ENCODE data around the gene PLET1. TPM values are rescaled to one million over a fixed set of nuclear protein-coding genes. Genes with fewer than 3 reads are reported as not detected.

The PLET1 gene
- total and polyA plus RNA-seq, 2 donors (not counting 3 experiments of a cell fraction or from before 2014, with no cell fraction given): not detected

DNA sequence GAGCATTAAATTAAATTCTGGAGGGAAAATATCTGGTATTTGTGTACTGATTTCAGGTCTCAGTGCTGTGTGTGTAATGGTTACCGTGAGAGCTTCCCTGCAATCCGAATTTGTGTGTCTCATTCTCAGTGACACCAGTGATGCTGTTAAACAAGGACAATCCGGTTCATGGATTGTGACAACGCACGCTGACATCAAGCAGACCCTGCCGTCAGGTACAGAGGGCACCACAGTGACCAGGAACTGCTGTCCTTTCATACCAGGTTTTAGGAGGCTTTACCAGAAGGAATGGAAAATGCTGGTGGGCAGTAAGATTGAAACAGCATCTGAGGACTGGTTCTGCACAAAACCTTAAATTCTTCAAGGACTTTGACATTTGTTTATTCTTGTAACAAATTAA lies 30.5 kb upstream of the PLET1 start:
- dilution Hi-C loops (cut with MboI; ENCODE audit: extremely low pct_ligation_motif_present, low sequenced_read_pairs): no loop called here
- Histone ChIP-seq H3K27ac (ENCODE audit: insufficient read depth, low read depth, low read length) (no peak overlapping the region), H3K9ac (replicated peaks; ENCODE audit: extremely low read depth, insufficient read depth, low read length) (no peak overlapping the region), H3K27me3 (ENCODE audit: control insufficient read depth in 2 of 2, insufficient read depth in 2 of 2, low read length in 2 of 2) (no peaks in the 10 kb centered on the region), H3K4me3 (replicated peaks in 1 of 3; ENCODE audit: insufficient read depth in 1 of 3, low read depth in 1 of 3, low read length in 3 of 3) (no peak overlapping the region), H2AFZ (ENCODE audit: low read depth, low read length) (no peak overlapping the region), H3K4me1 (ENCODE audit: control insufficient read depth, extremely low read depth, insufficient read depth, low read length) (peaks cover 29% of the 10 kb centered on the region), H3K9me3 (replicated peaks; ENCODE audit: control insufficient read depth, insufficient read depth, low read length) (no peaks in the 10 kb centered on the region), H3K4me2 (ENCODE audit: insufficient read depth, low read length) (peak overlapping the region; percentile 85), H3K36me3 (ENCODE audit: control insufficient read depth in 2 of 2, extremely low read depth in 1 of 2, insufficient read depth in 2 of 2, low read length in 2 of 2) (no peaks in the 10 kb centered on the region), H3K79me2 (ENCODE audit: control insufficient read depth, insufficient read depth, low read length) (no peaks in the 10 kb centered on the region), H3K9me1 (replicated peaks; ENCODE audit: control insufficient read depth, extremely low read depth, insufficient read depth, low read length) (no peaks in the 10 kb centered on the region), H4K20me1 (replicated peaks; ENCODE audit: control insufficient read depth, extremely low read depth, insufficient read depth, low read length) (no peaks in the 10 kb centered on the region)
- ChIA-PET CTCF (no interaction called here), POLR2A (no interaction called here)
- FAIRE-seq (no peak), DNase-seq (ENCODE audit: low read depth, low spot score) (no peak)
- no TSS peak for BruUV-seq (replicated peaks)
- no peak for TF ChIP-seq GATA2 (IDR thresholded peaks at IDR 0.05; ENCODE audit: insufficient read depth, insufficient read length, low read depth, low read length)
- TF ChIP-seq POLR2A (IDR thresholded peaks at IDR 0.05; ENCODE audit: low read depth, low read length): no peak
- no peak for TF ChIP-seq MYC (IDR thresholded peaks at IDR 0.05; ENCODE audit: low read depth, low read length)
- TF ChIP-seq, protein P1, sequence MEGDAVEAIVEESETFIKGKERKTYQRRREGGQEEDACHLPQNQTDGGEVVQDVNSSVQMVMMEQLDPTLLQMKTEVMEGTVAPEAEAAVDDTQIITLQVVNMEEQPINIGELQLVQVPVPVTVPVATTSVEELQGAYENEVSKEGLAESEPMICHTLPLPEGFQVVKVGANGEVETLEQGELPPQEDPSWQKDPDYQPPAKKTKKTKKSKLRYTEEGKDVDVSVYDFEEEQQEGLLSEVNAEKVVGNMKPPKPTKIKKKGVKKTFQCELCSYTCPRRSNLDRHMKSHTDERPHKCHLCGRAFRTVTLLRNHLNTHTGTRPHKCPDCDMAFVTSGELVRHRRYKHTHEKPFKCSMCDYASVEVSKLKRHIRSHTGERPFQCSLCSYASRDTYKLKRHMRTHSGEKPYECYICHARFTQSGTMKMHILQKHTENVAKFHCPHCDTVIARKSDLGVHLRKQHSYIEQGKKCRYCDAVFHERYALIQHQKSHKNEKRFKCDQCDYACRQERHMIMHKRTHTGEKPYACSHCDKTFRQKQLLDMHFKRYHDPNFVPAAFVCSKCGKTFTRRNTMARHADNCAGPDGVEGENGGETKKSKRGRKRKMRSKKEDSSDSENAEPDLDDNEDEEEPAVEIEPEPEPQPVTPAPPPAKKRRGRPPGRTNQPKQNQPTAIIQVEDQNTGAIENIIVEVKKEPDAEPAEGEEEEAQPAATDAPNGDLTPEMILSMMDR (IDR thresholded peaks at IDR 0.05; ENCODE audit: extremely low read depth in 1 of 2, insufficient read depth in 1 of 2, low read depth in 1 of 2, low read length in 2 of 2): no peak
- TF ChIP-seq EZH2 (IDR thresholded peaks at IDR 0.05; ENCODE audit: borderline replicate concordance, low read depth, low read length, severe bottlenecking): no peak
- TF ChIP-seq POLR2AphosphoS5 (IDR thresholded peaks at IDR 0.05; ENCODE audit: insufficient read depth, low read depth, low read length): no peak
- no peak for TF ChIP-seq FOS (IDR thresholded peaks at IDR 0.05; ENCODE audit: borderline replicate concordance, insufficient read depth, low read length)
- TF ChIP-seq, protein P2, sequence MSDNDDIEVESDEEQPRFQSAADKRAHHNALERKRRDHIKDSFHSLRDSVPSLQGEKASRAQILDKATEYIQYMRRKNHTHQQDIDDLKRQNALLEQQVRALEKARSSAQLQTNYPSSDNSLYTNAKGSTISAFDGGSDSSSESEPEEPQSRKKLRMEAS (IDR thresholded peaks at IDR 0.05; ENCODE audit: insufficient read depth, insufficient read length): no peak
- no peak for TF ChIP-seq JUN (IDR thresholded peaks at IDR 0.05; ENCODE audit: borderline replicate concordance, insufficient read depth, insufficient read length, low read depth)
- intact Hi-C loops (cut with micrococcal nuclease): loop anchor here (5.0 to 10.0 kb wide), 2 partner anchors 321 to 504 kb away; no protein-coding TSS in a partner anchor

Data from endothelial cell of umbilical vein (primary cell).